Measurements from ENCODE around the gene ACTN3. TPM values are rescaled to one million over a fixed set of nuclear protein-coding genes. Genes with fewer than 3 reads are reported as not detected.
"Not testable (repeated sequence)": the region's sequence is repeated elsewhere in the genome, so short reads cannot be mapped to it uniquely, and the experiment has no call there.

ACTN3 gene
- polyA plus RNA-seq, 1 donor from 2014 or later: not detected

DNA sequence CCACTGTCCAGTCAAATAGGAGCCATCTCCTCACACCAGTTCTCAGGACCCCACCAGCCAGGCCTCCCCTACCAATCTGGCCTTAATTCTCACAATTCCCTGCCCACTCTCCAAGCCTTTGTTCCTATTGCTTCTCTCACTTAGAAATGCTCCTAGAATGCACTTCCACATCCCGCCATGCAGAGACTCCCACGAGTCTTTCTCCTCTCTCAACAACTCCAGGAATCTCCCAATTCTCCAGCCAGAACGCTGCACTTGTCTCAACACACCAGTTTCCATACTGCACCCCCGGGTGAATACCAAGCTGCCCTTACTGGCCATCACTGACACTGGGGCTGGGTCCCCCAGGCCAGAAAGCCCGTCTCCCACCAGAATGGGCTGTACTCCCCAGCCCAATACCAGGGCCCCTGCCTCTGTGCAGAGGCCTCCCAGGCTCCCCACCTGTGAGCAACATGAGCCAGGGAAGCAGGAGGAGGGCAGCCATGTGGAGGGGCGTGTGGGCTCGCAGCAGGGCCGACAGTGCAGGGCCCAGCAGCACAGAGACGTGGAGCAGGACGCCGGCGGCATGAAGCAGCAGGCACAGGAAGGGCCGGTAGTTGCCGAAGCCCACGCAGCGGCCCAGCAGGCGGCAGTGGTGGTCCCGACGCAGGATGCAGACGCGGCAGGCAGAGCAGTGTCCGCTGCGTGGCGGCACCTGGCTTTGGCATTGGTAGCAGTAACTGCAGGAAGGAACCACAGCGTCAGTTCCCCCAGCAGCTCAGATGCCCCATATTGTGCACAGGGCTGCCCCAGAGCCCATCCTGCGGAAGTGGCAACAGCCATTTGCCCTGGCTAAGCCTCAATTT lies 3.2 kb upstream of the ACTN3 start:
- Histone ChIP-seq H3K36me3 (ENCODE audit: insufficient read depth, low read length) (no peaks in the 10 kb centered on the region), H2AFZ (ENCODE audit: low read depth, low read length) (no peak overlapping the region), H4K20me1 (ENCODE audit: insufficient read depth) (no peaks in the 10 kb centered on the region), H3K9me2 (ENCODE audit: insufficient read depth, low read length) (no peaks in the 10 kb centered on the region), H3K4me2 (ENCODE audit: low read length) (no peak overlapping the region), H3K27me3 (ENCODE audit: insufficient read depth, low read depth, low read length) (no peaks in the 10 kb centered on the region), H3K9ac (ENCODE audit: low read length) (no peak overlapping the region), H3K79me2 (replicated peaks; ENCODE audit: insufficient read depth, low read length) (no peaks in the 10 kb centered on the region), H3K9me3 (ENCODE audit: low read length) (no peaks in the 10 kb centered on the region), H3K27ac (ENCODE audit: low read length) (no peak overlapping the region), H3F3A (ENCODE audit: insufficient read depth, low read length, poor library complexity, severe bottlenecking) (no peaks in the 10 kb centered on the region), H3K4me3 (ENCODE audit: low read length) (peak overlapping the region; percentile 27)
- TF ChIP-seq TAF1 (IDR thresholded peaks at IDR 0.05; ENCODE audit: low read depth) (no peak), EP300 (conservative IDR thresholded peaks at IDR 0.05; ENCODE audit: poor library complexity, severe bottlenecking) (no peak), RAD21 (conservative IDR thresholded peaks at IDR 0.05) (no peak), SMC3 (conservative IDR thresholded peaks at IDR 0.05; ENCODE audit: poor library complexity) (no peak)

DNA sequence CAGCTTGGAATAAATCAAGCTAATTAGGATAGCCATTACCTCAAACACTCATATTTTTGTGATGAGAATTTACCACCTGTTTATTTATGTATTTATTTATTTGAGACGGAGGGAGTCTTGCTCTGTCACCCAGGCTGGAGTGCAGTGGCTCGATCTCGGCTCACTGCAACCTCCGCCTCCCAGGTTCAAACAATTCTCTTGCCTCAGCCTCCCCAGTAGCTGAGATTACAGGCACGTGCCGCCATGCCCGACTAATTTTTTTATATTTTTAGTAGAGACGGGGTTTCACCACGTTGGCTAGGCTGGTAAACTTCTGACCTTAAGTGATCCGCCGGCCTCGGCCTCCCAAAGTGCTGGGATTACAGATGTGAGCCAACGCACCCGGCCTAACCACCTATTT lies 1.8 kb upstream of the ACTN3 start:
- H3F3A ChIP-seq (ENCODE audit: insufficient read depth, low read length, poor library complexity, severe bottlenecking); H2AFZ ChIP-seq (ENCODE audit: low read depth, low read length); H3K27me3 ChIP-seq (ENCODE audit: insufficient read depth, low read depth, low read length); H3K27ac ChIP-seq (ENCODE audit: low read length); H3K9me3 ChIP-seq (ENCODE audit: low read length); H3K9me2 ChIP-seq (ENCODE audit: insufficient read depth, low read length); H3K36me3 ChIP-seq (ENCODE audit: insufficient read depth, low read length); H4K20me1 ChIP-seq (ENCODE audit: insufficient read depth); H3K79me2 ChIP-seq (replicated peaks; ENCODE audit: insufficient read depth, low read length): not testable (repeated sequence)
- peak overlapping the region; percentile 86 for H3K9ac ChIP-seq (ENCODE audit: low read length)
- peak overlapping the region; percentile 87 for H3K4me2 ChIP-seq (ENCODE audit: low read length)
- H3K4me3 ChIP-seq (ENCODE audit: low read length): peak overlapping the region; percentile 81

- Histone ChIP-seq H3F3A (ENCODE audit: insufficient read depth, low read length, poor library complexity, severe bottlenecking) (no peaks in the 10 kb centered on the region), H3K4me2 (ENCODE audit: low read length) (peak within 1 kb of the TSS; percentile 87), H3K79me2 (replicated peaks; ENCODE audit: insufficient read depth, low read length) (no peaks in the 10 kb centered on the region), H3K4me3 (ENCODE audit: low read length) (peak within 1 kb of the TSS; percentile 81), H3K36me3 (ENCODE audit: insufficient read depth, low read length) (no peaks in the 10 kb centered on the region), H3K27ac (ENCODE audit: low read length) (no peak within 1 kb of the TSS), H3K9me3 (ENCODE audit: low read length) (no peaks in the 10 kb centered on the region), H3K9me2 (ENCODE audit: insufficient read depth, low read length) (no peaks in the 10 kb centered on the region), H3K27me3 (ENCODE audit: insufficient read depth, low read depth, low read length) (no peaks in the 10 kb centered on the region), H4K20me1 (ENCODE audit: insufficient read depth) (no peaks in the 10 kb centered on the region), H2AFZ (ENCODE audit: low read depth, low read length) (peak within 1 kb of the TSS; percentile 48), H3K9ac (ENCODE audit: low read length) (peak within 1 kb of the TSS; percentile 86)
- TF ChIP-seq RAD21 (conservative IDR thresholded peaks at IDR 0.05) (peak; percentile 47), EZH2 (IDR thresholded peaks at IDR 0.05; ENCODE audit: borderline replicate concordance, insufficient read depth, low read length, poor library complexity, severe bottlenecking) (no peak), SMC3 (conservative IDR thresholded peaks at IDR 0.05; ENCODE audit: poor library complexity) (peak; percentile 54), POLR2AphosphoS5 (IDR thresholded peaks at IDR 0.05) (peak; percentile 56), TAF1 (IDR thresholded peaks at IDR 0.05; ENCODE audit: low read depth) (peak; percentile 69), MXI1 (conservative IDR thresholded peaks at IDR 0.05; ENCODE audit: poor library complexity, severe bottlenecking) (peak; percentile 75)
- TF ChIP-seq, protein P1, sequence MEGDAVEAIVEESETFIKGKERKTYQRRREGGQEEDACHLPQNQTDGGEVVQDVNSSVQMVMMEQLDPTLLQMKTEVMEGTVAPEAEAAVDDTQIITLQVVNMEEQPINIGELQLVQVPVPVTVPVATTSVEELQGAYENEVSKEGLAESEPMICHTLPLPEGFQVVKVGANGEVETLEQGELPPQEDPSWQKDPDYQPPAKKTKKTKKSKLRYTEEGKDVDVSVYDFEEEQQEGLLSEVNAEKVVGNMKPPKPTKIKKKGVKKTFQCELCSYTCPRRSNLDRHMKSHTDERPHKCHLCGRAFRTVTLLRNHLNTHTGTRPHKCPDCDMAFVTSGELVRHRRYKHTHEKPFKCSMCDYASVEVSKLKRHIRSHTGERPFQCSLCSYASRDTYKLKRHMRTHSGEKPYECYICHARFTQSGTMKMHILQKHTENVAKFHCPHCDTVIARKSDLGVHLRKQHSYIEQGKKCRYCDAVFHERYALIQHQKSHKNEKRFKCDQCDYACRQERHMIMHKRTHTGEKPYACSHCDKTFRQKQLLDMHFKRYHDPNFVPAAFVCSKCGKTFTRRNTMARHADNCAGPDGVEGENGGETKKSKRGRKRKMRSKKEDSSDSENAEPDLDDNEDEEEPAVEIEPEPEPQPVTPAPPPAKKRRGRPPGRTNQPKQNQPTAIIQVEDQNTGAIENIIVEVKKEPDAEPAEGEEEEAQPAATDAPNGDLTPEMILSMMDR (IDR thresholded peaks at IDR 0.05; ENCODE audit: poor library complexity, severe bottlenecking): no peak
Measured at GRCh38 chr11:66545701-66546367, 869 bp upstream of the ACTN3 start, which contains the start of gene ZDHHC24. ZDHHC24 (minus strand) TSS chr11:66546048; CDS start chr11:66546003, 45 bp downstream.

Measured in neural cell (in vitro differentiated cells).